Mesothelial cell of epicardium (in vitro differentiated cells): Measurements from ENCODE around the gene C19orf18. TPM values are rescaled to one million over a fixed set of nuclear protein-coding genes. Genes with fewer than 3 reads are reported as not detected.
"Not testable (repeated sequence)": the region's sequence is repeated elsewhere in the genome, so short reads cannot be mapped to it uniquely, and the experiment has no call there.

Experiments used
- DNase-seq, 2 experiments: peaks; one replicate each; pipeline ENCODE4 v3.0.0; 2021; ENCODE audit warnings: low spot score in 2 of 2; ENCODE audit not compliant: unreplicated experiment in 2 of 2
- H3K27ac Mint-ChIP-seq: 2 replicates; pipeline ENCODE4 v1.8.0; 2021; ENCODE audit warnings: mixed read lengths
- H3K27me3 Mint-ChIP-seq: 2 replicates; pipeline ENCODE4 v1.8.0; 2021; ENCODE audit warnings: low read depth, mixed read lengths
- H3K36me3 Mint-ChIP-seq: 2 replicates; pipeline ENCODE4 v1.8.0; 2021; ENCODE audit warnings: mixed read lengths
- H3K4me1 Mint-ChIP-seq: 2 replicates; pipeline ENCODE4 v1.8.0; 2021; ENCODE audit warnings: mixed read lengths
- H3K4me3 Mint-ChIP-seq: 2 replicates; pipeline ENCODE4 v1.8.0; 2021; ENCODE audit warnings: mild to moderate bottlenecking, moderate library complexity, mixed read lengths
- H3K9me3 Mint-ChIP-seq: 2 replicates; pipeline ENCODE4 v1.8.0; 2021; ENCODE audit warnings: mixed read lengths
- total RNA-seq: library from RNA; stranded (reverse); gene quantifications from 3 replicates; pipeline ENCODE4 v1.2.1, GENCODE V29; 2021
- TF ChIP-seq, protein P1 (sequence below): fragments of 200-600 bp; sonication (generic); IDR thresholded peaks from one replicate; pipeline ENCODE4 v1.5.0; 2021; ENCODE audit warnings: antibody characterized with exemption; ENCODE audit not compliant: unreplicated experiment

The C19orf18 gene
- total RNA-seq, 1 donor from 2014 or later = 4.1 TPM

- Mint-ChIP-seq H3K27ac (no peak overlapping the region), H3K9me3 (peaks cover 64% of the 10 kb centered on the region), H3K36me3 (peaks cover 57% of the 10 kb centered on the region), H3K4me1 (no peaks in the 10 kb centered on the region), H3K27me3 (no peaks in the 10 kb centered on the region), H3K4me3 (no peak overlapping the region)
- DNase-seq = no peak
- TF ChIP-seq, protein P1, sequence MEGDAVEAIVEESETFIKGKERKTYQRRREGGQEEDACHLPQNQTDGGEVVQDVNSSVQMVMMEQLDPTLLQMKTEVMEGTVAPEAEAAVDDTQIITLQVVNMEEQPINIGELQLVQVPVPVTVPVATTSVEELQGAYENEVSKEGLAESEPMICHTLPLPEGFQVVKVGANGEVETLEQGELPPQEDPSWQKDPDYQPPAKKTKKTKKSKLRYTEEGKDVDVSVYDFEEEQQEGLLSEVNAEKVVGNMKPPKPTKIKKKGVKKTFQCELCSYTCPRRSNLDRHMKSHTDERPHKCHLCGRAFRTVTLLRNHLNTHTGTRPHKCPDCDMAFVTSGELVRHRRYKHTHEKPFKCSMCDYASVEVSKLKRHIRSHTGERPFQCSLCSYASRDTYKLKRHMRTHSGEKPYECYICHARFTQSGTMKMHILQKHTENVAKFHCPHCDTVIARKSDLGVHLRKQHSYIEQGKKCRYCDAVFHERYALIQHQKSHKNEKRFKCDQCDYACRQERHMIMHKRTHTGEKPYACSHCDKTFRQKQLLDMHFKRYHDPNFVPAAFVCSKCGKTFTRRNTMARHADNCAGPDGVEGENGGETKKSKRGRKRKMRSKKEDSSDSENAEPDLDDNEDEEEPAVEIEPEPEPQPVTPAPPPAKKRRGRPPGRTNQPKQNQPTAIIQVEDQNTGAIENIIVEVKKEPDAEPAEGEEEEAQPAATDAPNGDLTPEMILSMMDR = no peak
Observed at GRCh38 chr19:58010507-58010906, 36.2 kb upstream of the C19orf18 start.

DNA sequence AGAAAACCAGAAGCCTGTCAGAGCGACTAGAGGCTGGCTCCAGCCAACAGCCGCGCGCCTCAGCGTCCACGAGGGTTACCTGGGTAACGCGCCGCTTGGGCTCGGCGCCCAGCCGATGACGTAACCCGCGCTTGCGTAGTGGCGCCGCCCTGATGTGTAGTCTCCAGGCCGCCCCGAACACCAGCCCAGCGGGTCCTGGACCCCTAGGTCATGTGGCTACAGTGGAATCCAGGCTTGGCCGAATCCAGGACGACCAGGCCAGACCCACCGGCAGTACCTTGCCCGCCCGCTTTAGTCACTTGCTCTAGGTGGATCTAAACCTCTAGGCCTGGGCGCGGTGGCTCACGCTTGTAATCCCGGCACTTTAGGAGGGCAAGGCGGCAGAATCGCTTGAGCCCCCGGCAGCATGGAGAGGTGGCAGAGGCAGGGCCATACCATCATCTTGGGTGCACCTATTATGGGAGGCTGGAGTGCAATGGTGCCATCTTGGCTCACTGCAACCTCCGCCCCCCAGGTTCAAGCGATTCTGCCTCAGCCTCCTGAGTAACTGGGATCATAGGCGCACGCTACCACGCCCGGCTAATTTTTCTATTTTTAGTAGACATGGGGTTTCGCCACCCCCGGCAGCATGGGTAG, 35.5 kb upstream of the C19orf18 start:
- H3K27ac Mint-ChIP-seq = no peak overlapping the region
- H3K9me3 Mint-ChIP-seq = peaks cover 65% of the 10 kb centered on the region
- TF ChIP-seq, protein P1 = no peak
- H3K27me3 Mint-ChIP-seq = no peaks in the 10 kb centered on the region
- no peaks in the 10 kb centered on the region for H3K4me1 Mint-ChIP-seq
- peaks cover 64% of the 10 kb centered on the region for H3K36me3 Mint-ChIP-seq
- no peak overlapping the region for H3K4me3 Mint-ChIP-seq
- no peak for DNase-seq

GRCh38 chr19:58009301-58009665, 34.9 kb upstream of the C19orf18 start:
- H3K27me3 Mint-ChIP-seq = no peaks in the 10 kb centered on the region
- peaks cover 69% of the 10 kb centered on the region for H3K36me3 Mint-ChIP-seq
- peaks cover 2% of the 10 kb centered on the region for H3K4me1 Mint-ChIP-seq
- H3K9me3 Mint-ChIP-seq = peaks cover 67% of the 10 kb centered on the region
- TF ChIP-seq, protein P1 = no peak
- no peak for DNase-seq
- H3K27ac Mint-ChIP-seq = no peak overlapping the region
- no peak overlapping the region for H3K4me3 Mint-ChIP-seq

DNA sequence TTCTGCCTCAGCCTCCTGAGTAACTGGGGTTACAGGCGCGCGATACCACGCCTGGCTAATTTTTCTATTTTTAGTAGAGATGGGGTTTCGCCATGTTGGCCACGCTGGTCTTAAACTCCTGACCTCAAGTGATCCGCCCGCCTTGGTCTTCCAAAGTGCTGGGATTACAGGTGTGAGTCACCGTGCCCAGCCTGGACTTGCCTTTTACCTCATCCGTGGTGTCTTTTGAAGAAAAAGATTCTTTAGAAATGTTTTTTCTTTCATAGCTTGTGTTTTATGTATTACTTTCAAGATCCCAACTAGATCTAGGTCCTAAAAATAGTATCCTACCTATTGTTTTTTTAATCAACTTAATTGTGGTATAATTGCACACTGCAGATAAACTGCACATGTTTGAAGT, 34.5 kb upstream of the C19orf18 start:
- H3K4me1 Mint-ChIP-seq, H3K27ac Mint-ChIP-seq, H3K27me3 Mint-ChIP-seq, DNase-seq, H3K4me3 Mint-ChIP-seq: not testable (repeated sequence)
- Mint-ChIP-seq H3K36me3 (peaks cover 73% of the 10 kb centered on the region), H3K9me3 (peaks cover 67% of the 10 kb centered on the region)

DNA sequence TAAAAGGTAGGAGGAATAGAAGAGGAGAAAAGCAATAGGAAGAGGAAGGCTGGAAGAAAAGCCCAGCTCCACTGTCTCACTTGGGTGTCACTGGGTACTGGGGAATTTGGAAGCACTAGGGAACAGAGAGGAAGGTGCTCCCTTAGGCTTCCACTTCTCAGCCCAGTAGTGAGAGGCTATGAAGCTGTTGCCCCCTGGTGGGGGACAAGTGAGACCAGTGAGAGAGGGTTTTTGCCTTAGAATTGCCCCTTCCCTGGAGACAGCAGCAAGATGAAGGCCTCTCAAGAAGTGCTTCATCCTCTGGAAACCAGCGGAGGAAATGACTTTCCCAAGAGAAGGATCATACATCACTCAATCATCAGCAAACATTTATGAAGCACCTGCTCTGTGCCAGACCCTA, 33.0 kb upstream of the C19orf18 start:
- Mint-ChIP-seq H3K4me3 (no peak overlapping the region), H3K36me3 (peaks cover 69% of the 10 kb centered on the region), H3K27me3 (no peaks in the 10 kb centered on the region), H3K27ac (no peak overlapping the region), H3K4me1 (peaks cover 5% of the 10 kb centered on the region), H3K9me3 (peaks cover 57% of the 10 kb centered on the region)
- no peak for DNase-seq
- TF ChIP-seq, protein P1 = no peak

GRCh38 chr19:58003174-58003828, 29.0 kb upstream of the C19orf18 start:
- no peak for DNase-seq
- peak overlapping the region; percentile 82 for H3K27ac Mint-ChIP-seq
- TF ChIP-seq, protein P1 = no peak
- peaks cover 85% of the 10 kb centered on the region for H3K36me3 Mint-ChIP-seq
- peak overlapping the region; percentile 81 for H3K4me3 Mint-ChIP-seq
- H3K9me3 Mint-ChIP-seq = peaks cover 61% of the 10 kb centered on the region
- no peaks in the 10 kb centered on the region for H3K27me3 Mint-ChIP-seq
- H3K4me1 Mint-ChIP-seq = peaks cover 16% of the 10 kb centered on the region
